Retina (tissue), 1 donor: ENCODE measurements around the gene PLCL1.

Source experiments
- DNase-seq: peaks from one replicate; pipeline ENCODE4 v3.0.0-alpha.2; 2016

The PLCL1 gene

GRCh38 chr2:197890168-197890567 is 85.8 kb downstream of the PLCL1 start:
- no peak for DNase-seq

- DNase-seq = no peak
Measured at GRCh38 chr2:197891897-197892442, 87.6 kb downstream of the PLCL1 start.

DNA sequence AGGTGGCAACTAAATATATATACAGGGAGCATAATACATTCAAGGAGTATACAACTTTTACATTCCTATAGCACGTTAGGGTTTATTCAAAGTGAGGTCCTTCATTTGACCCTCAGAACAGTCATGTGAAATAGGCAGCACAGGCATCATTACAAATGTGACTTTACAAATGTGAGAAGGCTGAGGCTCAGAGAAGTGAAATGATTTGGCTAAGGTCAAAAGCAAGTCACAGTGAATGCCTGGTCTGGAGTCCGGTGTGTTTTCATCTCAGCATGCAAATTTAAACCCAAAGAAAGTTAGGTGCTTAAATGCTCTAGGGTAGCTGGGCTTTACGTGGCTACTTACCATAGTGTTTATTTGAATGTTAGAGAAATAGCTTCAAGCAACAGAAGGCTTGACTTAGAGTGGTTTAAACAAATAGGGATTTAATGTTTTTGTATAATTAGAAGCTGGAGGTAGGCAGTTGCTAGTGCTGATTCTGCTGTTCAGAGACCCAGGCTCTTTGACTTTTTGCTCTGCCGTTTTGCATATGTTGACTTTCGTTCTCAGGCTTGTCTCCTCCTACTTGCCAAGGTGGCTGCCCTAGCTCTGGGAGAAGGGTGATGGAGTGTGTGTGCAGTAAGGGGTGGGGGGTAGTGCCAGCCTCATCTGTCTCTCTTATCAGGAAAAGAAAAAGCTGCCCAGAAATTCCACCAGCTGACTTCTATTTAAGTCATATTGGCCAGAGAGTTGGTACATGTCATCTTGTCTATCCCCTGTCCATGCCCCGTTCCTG is 89.2 kb downstream of the PLCL1 start:
- no peak for DNase-seq

GRCh38 chr2:197894751-197895274 is 90.4 kb downstream of the PLCL1 start:
- DNase-seq = no peak

- DNase-seq = no peak
Measured at GRCh38 chr2:197897960-197898678, 93.7 kb downstream of the PLCL1 start.

DNA sequence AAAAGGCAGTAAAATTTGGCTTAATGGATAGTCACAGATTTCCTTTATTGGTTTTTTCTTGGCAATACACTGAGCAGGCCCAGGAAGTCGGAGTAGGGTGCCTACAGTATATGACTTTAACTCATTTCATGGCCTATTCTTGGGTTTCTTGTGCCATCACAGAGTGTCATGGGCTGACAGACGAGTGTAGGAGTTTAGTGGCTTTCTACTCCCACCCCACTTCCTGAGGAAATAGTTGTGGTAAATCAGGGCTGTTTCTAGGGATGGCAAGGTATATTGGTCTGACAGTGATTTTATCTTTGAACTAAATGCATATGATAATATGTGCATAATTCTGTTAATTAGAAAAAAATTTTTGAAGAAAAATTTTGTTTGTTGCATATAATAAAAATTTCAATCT is 100.1 kb downstream of the PLCL1 start:
- DNase-seq = no peak

GRCh38 chr2:197908156-197908555 is 103.8 kb downstream of the PLCL1 start:
- DNase-seq = no peak

DNA sequence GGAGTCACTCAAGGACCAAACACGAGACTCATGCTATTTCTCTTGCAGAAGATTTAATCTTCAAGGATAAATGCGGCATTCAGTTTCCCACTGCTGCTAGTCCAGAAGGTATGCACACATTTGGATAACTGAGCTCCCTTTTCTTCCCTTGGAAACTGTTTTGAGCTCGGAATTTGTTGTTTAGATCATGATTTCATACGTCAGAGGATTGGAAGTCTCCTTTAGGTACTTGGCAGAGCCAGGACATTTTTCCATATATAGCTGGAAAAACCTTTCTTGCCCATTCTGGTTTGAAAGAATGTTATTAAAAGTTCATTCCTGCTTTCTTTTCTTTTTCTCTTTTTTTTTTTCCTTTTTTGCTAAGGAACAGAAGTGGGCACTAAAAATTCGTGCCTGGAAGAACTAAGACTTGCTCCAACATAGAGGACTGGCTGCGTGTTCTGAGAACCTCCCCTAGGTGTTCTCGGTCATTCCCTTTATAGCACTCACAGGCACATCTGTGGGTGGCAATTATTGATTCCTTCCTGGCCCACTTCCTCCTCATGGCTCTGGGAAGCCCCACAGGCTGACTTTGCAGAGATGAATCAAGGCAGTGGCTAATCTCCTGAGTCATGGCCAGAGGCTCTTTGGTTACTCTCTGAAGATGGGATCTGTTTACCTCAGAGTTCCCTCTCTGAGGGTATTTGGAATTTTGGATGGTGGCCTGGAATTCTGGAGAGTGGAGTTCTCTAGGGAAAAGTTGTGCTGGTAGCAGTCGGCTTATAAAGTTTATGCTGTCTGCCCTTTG is 104.8 kb downstream of the PLCL1 start:
- DNase-seq = no peak

GRCh38 chr2:197911667-197912066 is 107.3 kb downstream of the PLCL1 start:
- DNase-seq = no peak

GRCh38 chr2:197913084-197913483 is 108.7 kb downstream of the PLCL1 start:
- DNase-seq = no peak

DNA sequence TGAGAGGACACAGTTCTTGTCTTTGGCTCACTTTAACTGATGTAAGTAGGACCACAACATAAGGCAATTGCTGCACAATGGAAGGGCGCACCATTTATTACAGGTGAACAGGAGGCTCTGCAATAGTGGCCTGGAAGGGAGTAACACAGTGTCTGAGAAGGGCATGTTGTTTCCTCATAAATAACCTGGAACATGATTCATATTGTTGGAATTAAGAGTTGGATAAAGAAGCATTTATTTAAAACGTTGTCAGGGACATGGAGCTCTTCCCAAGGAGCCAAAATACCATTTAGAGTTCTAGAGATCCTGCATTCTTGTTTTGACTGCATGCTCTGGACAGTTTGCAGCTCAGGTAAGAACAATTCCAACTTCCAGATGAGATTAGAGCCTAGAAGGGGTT is 110.4 kb downstream of the PLCL1 start:
- no peak for DNase-seq

DNA sequence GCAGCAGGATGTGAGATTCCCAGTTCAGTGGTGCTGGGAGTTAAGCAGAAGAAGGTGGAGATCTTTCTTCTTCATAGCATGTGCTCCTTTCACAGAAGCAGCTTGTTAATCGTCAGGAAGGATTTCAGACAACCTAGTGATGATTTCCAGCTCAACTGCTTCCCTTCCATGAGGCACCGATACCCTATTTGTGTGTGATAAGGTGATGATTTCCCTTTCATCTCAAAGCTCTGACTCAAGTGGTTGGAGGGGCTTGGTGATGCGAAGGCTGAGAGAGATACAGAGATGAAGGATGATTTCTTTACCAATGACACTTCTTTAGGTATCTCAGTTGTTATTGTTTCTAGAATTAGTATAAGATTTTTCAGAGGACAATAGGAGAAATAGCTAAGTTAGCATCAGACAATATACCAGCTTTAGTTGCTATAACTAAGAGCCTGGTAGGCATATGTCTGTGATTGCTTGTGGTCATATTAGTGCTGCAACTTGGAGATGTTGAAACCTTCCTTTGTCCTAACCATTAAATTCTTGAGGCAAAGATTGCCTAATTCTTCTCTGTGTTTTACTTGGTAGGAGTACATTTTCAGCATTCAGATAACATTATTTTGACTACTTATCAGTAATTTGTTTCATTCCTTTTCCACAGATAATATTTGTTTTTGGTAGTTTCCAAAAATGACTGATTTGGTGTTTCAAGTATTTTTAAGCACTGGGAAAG is 111.3 kb downstream of the PLCL1 start:
- no peak for DNase-seq

- no peak for DNase-seq
Measured at GRCh38 chr2:197919487-197919886, 115.1 kb downstream of the PLCL1 start.

GRCh38 chr2:197920088-197920487 is 115.7 kb downstream of the PLCL1 start:
- DNase-seq = no peak

GRCh38 chr2:197920592-197921201 is 116.3 kb downstream of the PLCL1 start:
- no peak for DNase-seq

GRCh38 chr2:197924483-197924882 is 120.1 kb downstream of the PLCL1 start:
- no peak for DNase-seq

DNA sequence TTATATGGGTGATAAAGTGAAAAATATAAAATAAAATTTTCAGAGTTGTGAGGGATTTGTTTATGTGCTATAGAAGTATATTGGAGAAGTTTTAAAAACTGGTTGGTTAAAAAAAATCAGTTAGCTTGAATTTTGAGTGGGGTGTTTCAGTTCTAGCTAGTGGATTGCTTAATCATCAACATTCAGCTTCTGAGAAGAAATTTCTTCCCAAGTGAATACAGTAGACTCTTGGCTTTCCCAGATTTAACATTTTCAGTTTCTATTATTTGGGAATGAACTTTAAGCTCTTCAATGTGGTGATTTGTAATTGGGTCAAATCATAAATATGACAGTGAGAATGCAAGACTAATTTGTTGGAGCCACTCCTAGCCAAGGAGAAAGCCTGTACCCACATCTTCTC is 120.8 kb downstream of the PLCL1 start:
- no peak for DNase-seq

DNA sequence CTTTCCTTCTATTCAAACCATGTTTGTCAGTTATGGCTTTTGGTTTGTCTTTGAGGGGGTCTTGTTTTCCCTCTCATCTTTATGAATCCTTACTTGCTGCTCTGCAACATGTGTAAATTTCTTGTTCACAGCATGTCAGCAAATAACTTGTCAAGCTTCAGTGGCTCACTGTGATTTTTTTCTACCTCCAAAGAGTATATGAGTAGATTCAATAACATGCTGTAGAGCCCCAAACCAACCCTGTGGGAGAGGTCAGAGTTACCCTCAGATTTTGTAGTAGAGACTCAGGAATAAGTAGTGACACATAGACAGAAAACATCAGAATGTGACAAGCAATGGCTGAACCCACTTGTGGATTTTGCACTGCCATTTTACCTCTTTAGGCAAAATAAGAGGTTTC is 121.6 kb downstream of the PLCL1 start:
- DNase-seq = no peak

DNA sequence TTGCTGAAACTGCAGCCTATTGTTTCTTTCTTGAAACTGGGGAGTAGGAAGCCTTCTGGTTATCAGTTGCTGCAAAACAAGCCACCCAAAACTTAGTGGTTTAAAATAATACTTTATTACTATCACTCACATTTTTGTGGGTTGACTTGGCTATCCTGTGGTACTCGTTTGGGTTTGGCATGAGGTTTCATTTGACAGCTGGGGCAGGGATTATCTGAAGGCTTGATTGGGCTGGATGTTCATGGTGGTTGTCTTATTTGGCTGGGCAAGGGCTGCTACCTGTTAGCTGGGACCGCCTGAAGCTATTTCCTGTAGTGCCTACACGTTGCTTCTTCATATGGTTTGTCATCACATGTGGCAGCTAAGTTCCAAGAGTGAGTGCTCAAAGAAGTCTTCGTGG is 122.3 kb downstream of the PLCL1 start:
- DNase-seq = no peak

- DNase-seq = no peak
Measured at GRCh38 chr2:197927994-197928393, 123.6 kb downstream of the PLCL1 start.

DNA sequence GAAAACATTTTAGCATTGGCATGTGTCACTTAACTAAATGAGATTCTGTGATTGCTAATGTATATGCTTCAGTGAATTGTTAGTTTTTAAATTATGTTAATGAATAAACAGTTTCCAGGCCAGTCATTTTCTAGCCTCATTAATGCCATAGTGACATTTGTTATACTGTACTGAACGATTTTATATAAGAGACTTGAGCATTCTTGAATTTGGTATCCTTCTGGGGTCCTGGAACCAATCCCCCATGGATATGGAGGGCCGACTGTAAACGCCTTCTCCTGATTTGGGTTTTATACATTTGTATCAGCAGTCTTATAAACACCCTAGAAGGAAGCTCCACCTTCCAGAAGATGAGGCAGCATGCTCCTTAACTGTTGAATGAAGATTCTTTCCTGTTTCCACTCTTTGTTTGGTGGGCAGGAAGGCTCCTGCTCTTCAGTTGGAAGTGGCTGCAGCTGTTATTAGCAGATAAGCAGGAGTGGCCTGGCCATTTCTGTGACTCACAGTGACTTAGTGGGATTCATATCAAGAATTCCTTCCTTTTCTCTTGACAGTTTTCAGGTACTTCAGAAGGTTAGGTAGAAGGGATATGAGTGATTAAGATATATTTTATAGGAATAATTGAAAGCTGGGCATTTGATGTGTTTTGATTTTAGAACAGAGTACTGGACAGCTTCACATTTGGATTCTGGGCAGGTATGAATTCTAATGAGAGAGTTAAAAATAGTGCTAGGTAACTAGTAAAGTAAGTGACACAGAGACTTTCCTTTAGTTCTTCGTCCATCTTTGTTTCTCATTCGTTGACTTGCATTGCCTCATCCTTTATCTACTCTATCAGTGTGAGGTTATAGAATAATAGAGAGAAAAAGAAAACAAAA is 124.9 kb downstream of the PLCL1 start:
- no peak for DNase-seq
